ENCODE measurements around the gene CLK2. TPM values are rescaled to one million over a fixed set of nuclear protein-coding genes. Genes with fewer than 3 reads are reported as not detected.
A peak's percentile ranks its signal among the peaks of the same experiment; 100 is the strongest.

Gene CLK2
- total and polyA plus RNA-seq, 2 of the 8 experiments (the other 6 are each of a cell fraction or from before 2014, with no cell fraction given) = 62.2 to 76.0 TPM

- Histone ChIP-seq H2BK15ac (ENCODE audit: low read length) (peak overlapping the region; percentile 88; the same call in 1 of the 2 replicates), H3K79me1 (ENCODE audit: low read depth, low read length) (no peaks in the 10 kb centered on the region), H2AK5ac (ENCODE audit: low read depth, low read length) (peak overlapping the region; percentile 28; the same call in 1 of the 2 replicates), H3K27me3 (replicated peaks in 1 of 4; ENCODE audit: control insufficient read depth in 3 of 4, extremely low read depth in 1 of 4, insufficient read depth in 3 of 4, low read length in 3 of 4) (peaks cover 0 to 23% (median 14%) of the 10 kb centered on the region in 4 experiments; a peak in 5 of 7 replicates), H2BK20ac (ENCODE audit: low read length) (0 out of 2 replicates have a peak overlapping the region, but pooled peaks have one; percentile 32), H3K36me3 (ENCODE audit: control insufficient read depth in 2 of 4, insufficient read depth in 4 of 4, low read length in 3 of 4) (no peaks in the 10 kb centered on the region), H2AFZ (ENCODE audit: low read length) (peak overlapping the region; percentile 91), H3K27ac (ENCODE audit: low read depth, low read length) (no peak overlapping the region), H3K56ac (replicated peaks; ENCODE audit: insufficient read length, low read depth, low read length) (no peak overlapping the region), H3K14ac (ENCODE audit: insufficient read length) (no peak overlapping the region), H3K4me2 (ENCODE audit: insufficient read depth in 1 of 2, low read depth in 2 of 2, low read length in 2 of 2) (peak overlapping the region; percentile 88 to 95), H3K4ac (replicated peaks; ENCODE audit: insufficient read length, low read depth, low read length) (no peak overlapping the region), H2BK12ac (ENCODE audit: low read depth, low read length) (peak overlapping the region; percentile 93; the same call in 1 of the 2 replicates), H4K20me1 (replicated peaks in 1 of 2; ENCODE audit: control insufficient read depth in 1 of 2, insufficient read depth in 2 of 2, low read length in 2 of 2) (no peaks in the 10 kb centered on the region), H2BK120ac (replicated peaks; ENCODE audit: low read depth, low read length) (no peak overlapping the region), H4K91ac (replicated peaks; ENCODE audit: insufficient read length, low read length) (peak overlapping the region; percentile 34), H4K5ac (ENCODE audit: insufficient read length, low read depth, low read length) (no peak overlapping the region), H3K18ac (ENCODE audit: extremely low read depth, low read length) (peak overlapping the region; percentile 71), H3K4me3 (ENCODE audit: extremely low read depth in 1 of 4, insufficient read depth in 2 of 4, low read depth in 3 of 4, low read length in 4 of 4) (peak overlapping the region; percentile 52 to 89 (median 84)), H3K4me1 (replicated peaks in 1 of 4; ENCODE audit: control insufficient read depth in 3 of 4, insufficient read depth in 4 of 4, low read length in 3 of 4) (peaks cover 3 to 23% (median 10%) of the 10 kb centered on the region in 4 experiments; a peak in 6 of 7 replicates), H3K23ac (ENCODE audit: insufficient read length) (no peak overlapping the region), H3K23me2 (ENCODE audit: low read depth, low read length) (peaks cover 5% of the 10 kb centered on the region; the same call in 1 of the 2 replicates), H3K9me3 (ENCODE audit: insufficient read depth in 2 of 2, low read depth in 1 of 2, low read length in 1 of 2) (no peaks in the 10 kb centered on the region), H3K79me2 (ENCODE audit: control insufficient read depth in 1 of 2, insufficient read depth in 2 of 2, low read length in 2 of 2) (no peaks in the 10 kb centered on the region), H3K9ac (replicated peaks in 1 of 4; ENCODE audit: extremely low read depth in 1 of 4, low read depth in 3 of 4, low read length in 3 of 4) (peak overlapping the region in 3 of 4 experiments; percentile 1 to 26 (median 25); a peak in 3 of 7 replicates), H4K8ac (ENCODE audit: extremely low read depth, insufficient read depth, low read length) (peak overlapping the region; percentile 89), H2BK5ac (ENCODE audit: low read depth, low read length) (peak overlapping the region; percentile 52; the same call in 1 of the 2 replicates)
- ChIA-PET POLR2A (ENCODE audit: partially characterized antibody) (interaction anchor here (0.7 to 1.7 kb wide), 10 partner anchors 12 to 86 kb away, joined by 3 to 7 read pairs (median 4); partner anchors contain the start of genes CLK2, ENTREP3, FDPS and MTX1), CTCF (ENCODE audit: partially characterized antibody) (interaction anchor here (0.8 to 5.3 kb wide), 6 partner anchors 9 to 43 kb away, joined by 3 to 29 read pairs (median 4); partner anchors contain the start of gene FDPS)
- DNase-seq (ENCODE audit: low read depth in 1 of 2, low spot score in 2 of 2) (peak in 1 of 2 experiments; percentile 57), FAIRE-seq (no peak)
- 40% methylated on average over 46 of the region's 46 CpGs; no CpG with 5 or more reads in 1 of the 2 experiments for WGBS, 2 experiments (ENCODE audit: extremely low coverage in 1 of 2, insufficient coverage in 1 of 2, insufficient read length in 1 of 2, insufficient replicate concordance in 2 of 2, low coverage in 1 of 2, low lambda C conversion rate in 2 of 2, missing lambda C conversion rate in 1 of 2)
- TF ChIP-seq USF2 (IDR thresholded peaks at IDR 0.05; ENCODE audit: low read length) = no peak
- peak; percentile 57 for TF ChIP-seq EZH2 (IDR thresholded peaks at IDR 0.05; ENCODE audit: low read depth, low read length, severe bottlenecking)
- TF ChIP-seq TAF7 (optimal IDR thresholded peaks at IDR 0.05; ENCODE audit: borderline replicate concordance, low read depth, low read length) = no peak
- peak; percentile 20 for TF ChIP-seq SAP30 (IDR thresholded peaks at IDR 0.05; ENCODE audit: insufficient read depth, insufficient replicate concordance, low read length)
- TF ChIP-seq RNF2 (IDR thresholded peaks at IDR 0.05; ENCODE audit: borderline replicate concordance, low read depth, low read length, missing control alignments, poor library complexity, severe bottlenecking) = peak; percentile 14
- TF ChIP-seq SUZ12 (IDR thresholded peaks at IDR 0.05; ENCODE audit: low read length) = peak; percentile 27; the same call in 1 of the 2 replicates
- TF ChIP-seq CBX8 (IDR thresholded peaks at IDR 0.05; ENCODE audit: borderline replicate concordance, low read depth, low read length) = no peak
- no peak for TF ChIP-seq ZNF274 (IDR thresholded peaks at IDR 0.05; ENCODE audit: borderline replicate concordance, extremely low read depth, low read length)
Observed at GRCh38 chr1:155294520-155295182, 21.3 kb upstream of the CLK2 start.

All from H1 (cell line).